Activated naive CD4-positive, alpha-beta T cell treated with anti-CD3 and anti-CD28 coated beads, Interleukin-2, amount 50 U/mL, for 24 hours (primary cell): ENCODE results near the gene PBXIP1.

Experiments
- H3K27ac Mint-ChIP-seq: one replicate; pipeline ENCODE4 v1.8.0; 2021; ENCODE audit warnings: mild to moderate bottlenecking, mixed read lengths
- H3K27me3 Mint-ChIP-seq: one replicate; pipeline ENCODE4 v1.8.0; 2021; ENCODE audit warnings: mixed read lengths
- H3K36me3 Mint-ChIP-seq: one replicate; pipeline ENCODE4 v1.8.0; 2021; ENCODE audit warnings: mixed read lengths
- H3K4me1 Mint-ChIP-seq: one replicate; pipeline ENCODE4 v1.8.0; 2021; ENCODE audit warnings: mixed read lengths
- H3K4me3 Mint-ChIP-seq: one replicate; pipeline ENCODE4 v1.8.0; 2021; ENCODE audit warnings: mild to moderate bottlenecking, mixed read lengths
- H3K9me3 Mint-ChIP-seq: one replicate; pipeline ENCODE4 v1.8.0; 2021; ENCODE audit warnings: mixed read lengths

Gene PBXIP1

DNA sequence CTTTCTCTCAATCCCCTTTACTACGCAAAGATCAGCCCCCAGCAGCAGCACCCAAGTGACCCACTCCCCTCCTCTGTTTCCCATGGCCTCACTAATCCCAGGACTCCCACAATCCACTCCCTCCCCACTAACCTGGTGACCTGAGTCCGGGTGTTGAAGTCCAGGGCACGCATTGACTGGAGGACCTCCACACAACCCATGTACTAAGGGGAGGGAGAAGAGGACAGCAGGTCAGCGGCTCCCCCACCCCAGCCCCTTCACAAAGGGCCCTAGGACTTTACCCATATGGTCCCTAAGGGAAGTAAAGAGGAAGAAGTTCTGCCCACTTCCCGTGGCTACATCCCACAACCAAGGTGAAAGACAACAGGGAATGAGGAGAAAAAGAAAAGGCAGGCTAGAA is 13.3 kb upstream of the PBXIP1 start:
- peaks cover 4% of the 10 kb centered on the region for H3K36me3 Mint-ChIP-seq
- H3K4me3 Mint-ChIP-seq: peak overlapping the region; percentile 30
- peaks cover 38% of the 10 kb centered on the region for H3K4me1 Mint-ChIP-seq
- no peaks in the 10 kb centered on the region for H3K9me3 Mint-ChIP-seq
- no peaks in the 10 kb centered on the region for H3K27me3 Mint-ChIP-seq
- peak overlapping the region; percentile 79 for H3K27ac Mint-ChIP-seq

DNA sequence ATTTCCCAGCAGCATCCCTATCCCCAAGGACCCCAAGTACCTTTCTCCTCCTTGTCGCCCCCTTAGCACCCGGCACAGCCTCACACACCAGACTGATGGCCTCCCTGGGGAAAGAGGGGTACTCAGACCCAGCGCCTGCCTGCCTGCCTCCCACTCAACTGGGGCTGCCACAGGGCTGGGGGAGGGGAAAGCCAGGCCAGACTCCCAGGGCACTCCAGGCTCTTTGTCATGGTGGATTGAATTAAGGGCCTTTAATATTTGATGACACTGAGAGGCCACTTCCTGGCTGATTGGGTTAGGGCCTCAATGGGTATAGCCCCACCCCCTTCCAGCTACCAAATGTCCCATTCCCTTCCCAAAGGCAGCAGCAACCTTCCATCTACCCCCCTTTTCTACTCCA is 12.8 kb upstream of the PBXIP1 start:
- Mint-ChIP-seq H3K27me3 (no peaks in the 10 kb centered on the region), H3K27ac (peak overlapping the region; percentile 59), H3K36me3 (peaks cover 6% of the 10 kb centered on the region)

DNA sequence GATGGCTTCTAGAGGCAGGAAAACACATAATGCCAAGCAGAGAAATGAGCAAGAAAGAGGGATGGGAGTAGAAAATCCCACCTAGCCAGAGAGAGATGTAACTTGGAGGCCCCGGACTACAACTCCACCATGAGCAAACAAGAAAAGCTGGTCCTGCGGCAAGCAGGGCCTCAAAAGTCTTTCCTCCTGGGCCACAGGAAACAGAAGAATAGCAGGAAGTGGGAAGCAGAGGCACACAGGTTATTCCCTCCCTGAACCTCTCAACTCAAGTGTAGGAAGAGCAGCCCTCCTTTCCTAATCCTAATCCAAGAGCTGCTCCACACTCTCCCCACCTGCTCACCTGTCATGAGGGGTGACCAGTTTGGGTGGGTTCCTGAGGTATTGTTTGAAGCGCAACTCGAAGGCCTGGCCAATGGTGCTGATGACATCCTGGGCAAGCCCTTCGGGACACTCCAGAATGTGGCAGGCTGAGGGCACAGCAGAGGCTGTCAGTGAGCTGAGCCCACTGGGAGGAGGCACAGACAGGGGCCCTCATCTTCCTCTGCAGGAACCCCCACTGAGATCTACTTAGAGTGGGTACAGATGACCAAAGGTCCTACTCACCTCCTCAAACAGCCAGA is 11.5 kb upstream of the PBXIP1 start:
- H3K4me3 Mint-ChIP-seq: no peak overlapping the region
- H3K27ac Mint-ChIP-seq: no peak overlapping the region
- no peaks in the 10 kb centered on the region for H3K27me3 Mint-ChIP-seq
- peaks cover 7% of the 10 kb centered on the region for H3K36me3 Mint-ChIP-seq
- peaks cover 43% of the 10 kb centered on the region for H3K4me1 Mint-ChIP-seq
- no peaks in the 10 kb centered on the region for H3K9me3 Mint-ChIP-seq

More for the DNA sequence above, 12.8 kb upstream of the PBXIP1 start:
- no peaks in the 10 kb centered on the region for H3K9me3 Mint-ChIP-seq
- no peak overlapping the region for H3K4me3 Mint-ChIP-seq
- H3K4me1 Mint-ChIP-seq: peaks cover 40% of the 10 kb centered on the region

DNA sequence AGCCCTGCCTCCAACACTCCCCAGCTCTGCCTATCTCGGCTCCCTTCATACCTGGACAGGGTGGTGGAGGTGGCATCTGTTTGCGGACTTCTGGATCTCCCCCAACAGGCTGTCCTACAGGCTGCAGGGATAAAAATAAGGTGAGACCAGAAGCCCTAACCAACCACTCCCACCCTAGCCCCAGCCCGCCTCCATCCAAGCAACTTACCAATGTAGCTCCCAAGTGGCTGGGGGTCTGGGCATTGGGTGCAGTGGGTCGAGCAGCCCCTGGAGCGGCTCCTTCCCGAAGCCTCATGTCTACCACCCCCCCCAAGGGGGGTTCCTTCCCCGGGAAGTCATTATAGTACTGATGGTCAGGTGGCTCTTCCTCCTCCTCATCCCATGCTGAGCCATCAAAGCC is 10.2 kb upstream of the PBXIP1 start:
- Mint-ChIP-seq H3K9me3 (no peaks in the 10 kb centered on the region), H3K4me1 (peaks cover 36% of the 10 kb centered on the region), H3K36me3 (peaks cover 7% of the 10 kb centered on the region), H3K27ac (no peak overlapping the region), H3K4me3 (no peak overlapping the region), H3K27me3 (no peaks in the 10 kb centered on the region)

DNA sequence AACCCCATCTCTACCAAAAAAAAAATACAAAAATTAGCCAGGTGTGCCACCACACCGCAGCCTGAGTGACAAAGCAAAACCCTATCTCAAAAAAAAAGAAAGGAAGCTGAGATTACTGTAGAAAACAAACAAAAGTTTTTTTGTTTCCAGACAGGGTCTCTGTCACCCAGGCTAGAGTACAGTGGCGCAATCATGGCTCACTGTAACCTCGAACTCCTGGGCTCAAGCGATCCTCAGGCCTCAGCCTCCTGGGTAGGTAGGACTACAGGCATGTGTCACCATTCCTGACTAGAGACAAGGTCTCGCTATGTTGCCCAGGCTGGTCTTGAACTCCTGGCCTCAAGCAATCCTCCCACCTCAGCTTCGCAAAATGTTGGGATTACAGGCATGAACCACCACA is 8.5 kb upstream of the PBXIP1 start:
- H3K36me3 Mint-ChIP-seq: peaks cover 5% of the 10 kb centered on the region

DNA sequence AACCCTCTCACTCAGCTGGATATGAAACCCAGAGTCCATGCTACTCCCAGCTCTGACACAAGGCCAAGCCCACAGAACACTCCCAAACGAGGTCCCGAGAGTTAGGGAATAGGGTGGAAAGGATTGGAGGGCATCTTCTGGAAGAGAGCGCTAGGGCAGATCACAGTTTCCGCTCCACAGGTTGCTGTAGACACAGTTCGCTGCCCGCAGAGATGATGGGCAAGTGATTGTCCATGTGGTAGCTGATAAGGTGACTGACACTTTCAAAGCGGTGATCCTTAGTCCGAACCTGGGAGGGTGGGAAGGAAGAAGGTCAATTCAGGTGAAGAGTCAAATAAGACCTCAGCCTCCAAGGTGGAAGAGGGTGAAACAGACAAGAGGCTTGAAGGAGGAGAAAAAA is 7.7 kb upstream of the PBXIP1 start:
- no peaks in the 10 kb centered on the region for H3K9me3 Mint-ChIP-seq
- H3K4me3 Mint-ChIP-seq: no peak overlapping the region

More for the DNA sequence above, 8.5 kb upstream of the PBXIP1 start:
- Mint-ChIP-seq H3K27ac (no peak overlapping the region), H3K4me3 (no peak overlapping the region), H3K4me1 (peaks cover 34% of the 10 kb centered on the region), H3K27me3 (no peaks in the 10 kb centered on the region), H3K9me3 (no peaks in the 10 kb centered on the region)

DNA sequence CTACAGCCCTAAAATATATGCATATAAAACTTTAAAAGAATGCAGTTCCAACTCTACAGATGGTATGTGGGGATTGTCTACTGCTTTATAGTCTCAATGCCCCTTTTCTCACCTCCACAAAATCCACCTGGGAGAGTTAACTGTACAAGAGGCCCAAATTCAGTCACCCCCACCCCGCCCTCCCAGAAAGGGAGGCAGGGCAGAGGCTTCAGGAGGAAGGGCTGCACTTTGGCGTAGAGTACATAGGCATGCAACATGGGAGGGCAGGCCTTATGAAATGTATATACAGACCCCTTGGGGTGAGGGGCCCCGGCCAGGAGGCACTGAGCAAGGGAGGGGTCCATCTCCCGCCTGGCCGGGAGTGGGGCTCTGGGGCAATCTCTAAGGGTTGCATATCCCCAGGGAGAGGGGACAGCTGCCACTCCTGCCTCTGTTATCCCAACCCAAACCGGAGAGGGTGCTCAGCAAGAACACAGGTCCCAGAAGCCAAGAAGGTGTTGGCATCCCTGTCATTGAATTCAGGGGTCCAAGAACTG is 7.0 kb upstream of the PBXIP1 start:
- peak overlapping the region; percentile 86 for H3K4me3 Mint-ChIP-seq
- H3K4me1 Mint-ChIP-seq: peaks cover 32% of the 10 kb centered on the region
- peaks cover 7% of the 10 kb centered on the region for H3K36me3 Mint-ChIP-seq
- H3K27me3 Mint-ChIP-seq: no peaks in the 10 kb centered on the region
- no peaks in the 10 kb centered on the region for H3K9me3 Mint-ChIP-seq
- H3K27ac Mint-ChIP-seq: peak overlapping the region; percentile 90

More for the DNA sequence above, 7.7 kb upstream of the PBXIP1 start:
- H3K27me3 Mint-ChIP-seq: no peaks in the 10 kb centered on the region
- peaks cover 5% of the 10 kb centered on the region for H3K36me3 Mint-ChIP-seq
- peak overlapping the region; percentile 43 for H3K27ac Mint-ChIP-seq
- peaks cover 29% of the 10 kb centered on the region for H3K4me1 Mint-ChIP-seq

DNA sequence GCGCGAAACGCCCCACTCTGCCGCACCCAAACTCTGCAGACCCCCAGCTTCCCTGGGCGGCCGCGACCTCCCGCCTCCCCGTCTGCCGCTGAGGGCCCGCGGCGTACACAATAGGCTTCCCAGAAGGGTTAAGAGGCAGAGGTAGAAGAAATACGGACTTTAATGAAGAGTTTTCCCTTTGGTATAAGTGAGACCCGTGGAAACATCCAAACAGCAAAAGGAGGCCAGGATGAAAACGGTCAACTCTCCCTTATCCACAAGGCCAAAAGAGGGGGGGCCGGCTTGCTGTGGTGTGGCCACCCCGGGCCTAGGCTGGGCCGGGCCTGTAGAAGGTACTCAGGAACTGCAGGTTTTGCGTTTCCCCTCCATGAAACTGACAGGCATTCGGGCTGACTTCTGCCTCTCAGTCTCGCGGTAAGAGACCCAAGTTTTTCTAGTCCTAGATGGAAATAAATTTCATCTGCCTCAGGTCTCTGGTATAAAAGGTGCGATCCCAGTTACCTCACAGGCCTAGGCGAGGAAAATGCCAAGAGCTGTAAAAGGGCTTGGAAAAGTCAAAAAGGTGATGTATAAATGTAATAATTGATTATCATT is 6.4 kb upstream of the PBXIP1 start:
- Mint-ChIP-seq H3K4me1 (peaks cover 33% of the 10 kb centered on the region), H3K9me3 (no peaks in the 10 kb centered on the region), H3K27me3 (no peaks in the 10 kb centered on the region), H3K36me3 (peaks cover 7% of the 10 kb centered on the region), H3K4me3 (peak overlapping the region; percentile 86), H3K27ac (peak overlapping the region; percentile 90)

DNA sequence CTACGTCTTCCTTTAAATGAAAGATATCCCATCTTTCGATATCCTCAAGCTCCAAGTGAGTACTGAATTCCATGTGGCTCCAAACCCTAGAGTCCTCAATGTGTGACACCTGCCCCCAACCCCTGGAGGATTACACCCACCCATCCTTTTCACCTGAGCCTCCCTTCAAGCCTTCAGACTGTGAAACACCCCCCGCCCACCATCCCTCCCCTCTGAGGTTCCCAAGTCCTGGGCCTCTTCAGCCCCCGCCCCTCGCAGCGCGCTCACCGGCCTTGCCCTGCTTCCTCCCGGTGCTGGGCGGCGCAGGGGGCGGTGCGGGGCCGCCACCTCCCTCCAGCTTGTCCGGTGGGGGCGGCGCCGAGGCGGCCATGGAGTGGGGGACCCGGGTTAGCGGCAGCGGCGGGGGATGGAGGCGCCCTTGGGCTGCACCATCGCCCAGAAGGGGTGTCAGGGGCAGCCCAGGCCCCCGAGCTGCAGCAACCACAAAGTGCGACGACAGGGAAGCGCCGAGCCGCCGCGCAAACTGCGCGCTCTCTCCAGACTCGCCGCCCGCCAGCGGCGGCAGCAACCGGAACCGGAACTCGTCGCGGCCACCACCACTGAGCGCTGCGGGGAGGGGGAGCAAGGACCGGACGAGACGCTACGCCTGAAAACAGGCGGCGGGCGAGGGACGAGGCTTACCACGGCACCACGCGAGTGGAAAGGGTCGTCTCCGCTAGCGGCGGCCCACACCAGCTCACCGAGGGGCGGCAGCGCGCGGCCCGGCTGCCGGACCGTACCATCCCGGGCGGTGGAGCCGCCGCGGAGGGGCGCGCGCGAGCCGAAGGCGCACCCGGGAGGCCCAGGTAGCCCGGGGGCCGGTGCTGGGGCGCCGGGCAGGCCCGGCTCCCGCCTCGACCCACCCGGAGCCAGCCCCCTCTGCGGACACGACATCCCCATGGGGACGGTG is 5.6 kb upstream of the PBXIP1 start, which contains the start of gene PYGO2:
PYGO2 (minus strand) TSS at position 576 of the 949 bp plus-strand sequence; CDS start at position 370, 206 bp downstream.
- Mint-ChIP-seq H3K36me3 (peaks cover 7% of the 10 kb centered on the region), H3K4me3 (peak within 1 kb of the TSS; percentile 90), H3K4me1 (peaks cover 41% of the 10 kb centered on the region), H3K27me3 (no peaks in the 10 kb centered on the region), H3K9me3 (no peaks in the 10 kb centered on the region), H3K27ac (peak within 1 kb of the TSS; percentile 90)

DNA sequence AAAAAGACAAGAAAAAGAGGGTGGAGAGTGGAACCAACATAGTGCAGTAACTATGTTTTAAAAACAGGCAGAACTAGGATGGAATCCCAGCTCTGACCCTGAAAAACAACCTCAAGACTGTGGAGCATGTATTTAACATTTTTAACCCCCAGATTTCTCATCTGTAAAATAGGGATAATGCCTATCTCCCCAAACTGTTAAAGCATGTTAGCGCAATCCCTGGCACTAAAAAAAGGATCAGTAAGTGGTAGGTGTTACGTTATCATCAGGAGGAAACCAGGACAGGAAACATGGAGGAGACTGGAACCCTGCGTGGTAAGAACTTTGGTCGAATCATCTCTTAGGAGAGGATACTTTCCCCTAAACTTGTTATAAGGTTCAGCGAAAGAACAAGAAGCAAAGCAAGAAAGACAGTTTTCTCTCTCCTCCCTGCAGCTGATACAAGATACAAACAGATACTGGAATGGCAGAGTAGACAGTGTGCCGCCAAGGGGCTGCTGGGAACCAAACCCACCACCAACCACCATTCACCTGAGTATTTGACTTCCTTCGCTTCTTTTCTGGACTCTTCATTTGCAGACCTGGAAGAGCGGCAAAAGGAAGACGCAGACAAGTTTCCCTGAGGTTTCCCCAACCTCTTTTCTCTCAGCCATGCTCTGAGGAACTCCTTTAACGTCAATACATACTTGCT is 4.7 kb upstream of the PBXIP1 start:
- Mint-ChIP-seq H3K4me3 (peak overlapping the region; percentile 90), H3K9me3 (no peaks in the 10 kb centered on the region), H3K27me3 (no peaks in the 10 kb centered on the region), H3K4me1 (peaks cover 50% of the 10 kb centered on the region), H3K27ac (peak overlapping the region; percentile 81), H3K36me3 (peaks cover 6% of the 10 kb centered on the region)

DNA sequence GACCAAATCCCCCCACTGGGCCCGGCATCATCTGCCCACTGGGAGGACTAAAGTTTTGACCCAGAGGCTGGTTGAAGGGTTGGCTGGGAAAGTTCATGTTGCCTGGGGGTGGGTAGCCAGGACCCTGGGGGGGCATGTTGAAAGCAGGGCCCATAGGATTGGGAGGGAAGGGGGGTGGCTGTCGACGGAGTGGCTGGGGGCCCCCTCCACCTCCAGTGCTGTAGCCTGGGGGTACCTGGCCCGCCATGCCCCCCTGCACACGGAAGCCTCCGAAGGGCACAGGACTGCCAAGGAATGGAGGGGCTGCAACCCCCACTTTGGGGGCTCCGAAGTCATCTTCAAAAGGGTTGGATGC is 3.5 kb upstream of the PBXIP1 start:
- no peaks in the 10 kb centered on the region for H3K27me3 Mint-ChIP-seq
- H3K36me3 Mint-ChIP-seq: peaks cover 5% of the 10 kb centered on the region
- H3K9me3 Mint-ChIP-seq: no peaks in the 10 kb centered on the region
- peaks cover 62% of the 10 kb centered on the region for H3K4me1 Mint-ChIP-seq
- H3K27ac Mint-ChIP-seq: no peak overlapping the region
- H3K4me3 Mint-ChIP-seq: peak overlapping the region; percentile 59

DNA sequence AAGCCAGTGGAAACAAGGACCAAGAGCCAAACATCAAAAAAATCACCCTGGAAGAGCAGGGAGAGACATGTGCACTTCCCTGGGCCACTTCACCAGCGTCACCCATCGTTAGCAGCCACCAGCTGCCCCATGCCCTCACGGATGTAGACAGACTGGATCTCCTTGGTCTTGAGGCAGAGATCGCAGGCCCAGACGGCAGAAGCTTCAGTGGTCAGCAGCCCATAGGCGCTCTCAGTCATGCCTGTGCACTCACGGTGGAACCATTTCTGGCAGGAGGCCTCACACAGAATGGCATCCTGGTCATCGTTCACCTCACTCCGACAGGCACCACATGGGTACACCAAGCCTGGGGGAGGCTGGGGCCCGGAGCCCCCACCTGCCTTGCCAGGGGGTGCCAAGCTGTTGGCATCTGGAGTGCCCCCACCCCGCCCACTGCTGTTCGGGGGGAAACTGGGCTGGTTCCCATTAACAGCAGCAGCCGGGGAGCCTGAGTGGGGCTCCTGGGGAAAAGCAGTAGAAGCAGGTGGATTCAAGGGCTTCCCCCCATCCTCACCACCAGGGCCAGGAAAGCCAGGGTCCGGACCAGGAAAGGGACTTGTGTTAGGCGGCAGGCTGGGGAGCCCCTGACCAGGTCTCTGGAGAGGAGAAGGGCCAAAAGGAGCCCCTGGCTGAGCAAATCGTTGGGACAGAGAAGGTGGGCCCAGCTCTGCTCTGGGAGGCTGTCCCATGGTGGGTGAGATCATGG is 3.0 kb upstream of the PBXIP1 start:
- Mint-ChIP-seq H3K27me3 (no peaks in the 10 kb centered on the region), H3K9me3 (no peaks in the 10 kb centered on the region), H3K36me3 (peaks cover 4% of the 10 kb centered on the region), H3K4me1 (peaks cover 67% of the 10 kb centered on the region), H3K27ac (peak overlapping the region; percentile 77), H3K4me3 (no peak overlapping the region)

DNA sequence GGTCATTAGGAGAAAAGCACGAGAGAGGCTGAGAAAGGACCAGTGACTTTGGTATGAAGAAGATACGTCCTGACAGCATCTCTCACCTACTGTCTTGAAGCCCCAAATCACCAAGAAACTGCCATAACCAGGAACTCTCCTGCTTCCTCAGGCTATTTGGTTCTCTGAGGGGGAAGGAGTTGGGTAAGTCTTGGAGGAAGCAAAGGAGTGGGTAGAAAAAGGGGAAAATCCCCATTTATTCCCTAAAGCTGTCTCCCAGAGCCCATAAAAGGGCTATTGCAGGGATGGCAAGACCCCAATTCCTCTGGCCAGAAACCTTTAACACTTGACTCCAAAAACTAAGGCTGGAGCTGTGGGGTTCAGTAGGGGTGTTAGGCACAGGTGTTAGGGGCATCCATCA is 2.1 kb upstream of the PBXIP1 start:
- Mint-ChIP-seq H3K4me1 (peaks cover 70% of the 10 kb centered on the region), H3K27me3 (no peaks in the 10 kb centered on the region), H3K4me3 (no peak overlapping the region), H3K36me3 (peaks cover 2% of the 10 kb centered on the region), H3K9me3 (no peaks in the 10 kb centered on the region), H3K27ac (no peak overlapping the region)

DNA sequence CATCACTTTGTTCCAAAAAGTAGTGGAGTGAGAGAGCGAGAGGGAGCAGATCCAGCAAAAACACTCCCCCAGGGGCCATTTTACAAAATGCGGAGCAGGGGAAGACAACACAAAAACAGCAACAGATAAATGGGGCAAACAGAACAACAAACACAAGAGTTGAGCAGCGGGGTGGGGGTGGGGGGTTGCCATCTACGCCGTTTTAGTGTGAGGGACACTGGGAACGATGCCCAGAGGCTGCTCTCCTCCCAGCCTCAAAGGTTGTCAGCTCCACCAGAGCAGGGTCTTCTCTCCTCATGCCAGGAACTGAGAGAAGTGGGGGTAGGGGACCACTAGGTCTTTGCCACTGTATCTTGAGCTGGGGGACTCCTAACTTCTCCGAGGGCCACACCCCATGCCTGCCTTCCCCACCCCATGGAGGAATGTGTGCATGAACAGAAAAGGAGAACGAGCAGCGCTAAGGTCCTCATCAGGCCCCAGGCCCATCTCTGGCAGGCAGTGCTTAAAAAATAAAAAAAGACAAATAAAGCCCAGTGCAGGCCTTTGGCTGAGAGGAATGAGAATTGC is 1.3 kb upstream of the PBXIP1 start:
- Mint-ChIP-seq H3K36me3 (peaks cover 2% of the 10 kb centered on the region), H3K4me3 (peak overlapping the region; percentile 44), H3K4me1 (peaks cover 70% of the 10 kb centered on the region), H3K9me3 (no peaks in the 10 kb centered on the region), H3K27me3 (no peaks in the 10 kb centered on the region), H3K27ac (peak overlapping the region; percentile 46)
